B cell (primary cell): ENCODE data around the gene NCK2. TPM values are rescaled to one million over a fixed set of nuclear protein-coding genes. Genes with fewer than 3 reads are reported as not detected.

Source experiments
- ATAC-seq: fragments of 200-7000 bp; cut with Tn5 transposase; one replicate; pipeline ENCODE4 v1.10.0; 2021; ENCODE audit warnings: low read depth, mild to moderate bottlenecking, moderate number of reproducible peaks, moderate library complexity
- CTCF ChIA-PET: fragments of 350-600 bp; sonication (Branson Sonifier 250); formaldehyde crosslinking; loops from one replicate; lab custom pipeline; 2021; ENCODE audit warnings: antibody characterized with exemption, inconsistent platforms; lab: Charles Lee
- POLR2A ChIA-PET: fragments of 350-600 bp; sonication (Branson Sonifier 250); formaldehyde crosslinking; loops from one replicate; lab custom pipeline; 2021; ENCODE audit warnings: antibody characterized with exemption; lab: Charles Lee
- DNase-seq: peaks from one replicate; pipeline ENCODE4 v3.0.0; 2013
- H2AFZ ChIP-seq: 2 replicates; pipeline ENCODE4 v1.6.1; 2012; ENCODE audit warnings: mild to moderate bottlenecking, low read depth, low read length; ENCODE audit not compliant: insufficient read depth, poor library complexity, severe bottlenecking
- H3K27ac ChIP-seq, 2 donors: 1 replicate in 1 of 2; 2 replicates in 1 of 2; pipeline ENCODE4 v1.5.1; 2012 to 2013; ENCODE audit warnings: low read length in 2 of 2, mild to moderate bottlenecking in 2 of 2, moderate library complexity in 1 of 2
- H3K27me3 ChIP-seq, 4 experiments: fragments of 200-600 bp in 1 of 4; sonication (generic) in 1 of 4; replicated peaks in 1 of 4; 1 replicate in 2 of 4; 2 replicates in 2 of 4; pipeline versions ENCODE4 v1.6.1 to v1.7.0; 2013 to 2016; ENCODE audit warnings: low read length in 3 of 4, mild to moderate bottlenecking in 2 of 4, mixed read lengths in 1 of 4, moderate library complexity in 1 of 4; ENCODE audit not compliant: insufficient read depth in 4 of 4, control insufficient read depth in 3 of 4; ENCODE audit errors: control extremely low read depth in 1 of 4
- H3K36me3 ChIP-seq, 2 experiments: replicated peaks in 1 of 2; 1 replicate in 1 of 2; 2 replicates in 1 of 2; pipeline versions ENCODE4 v1.6.1 to v1.7.1; 2013; ENCODE audit warnings: low read length in 1 of 2; ENCODE audit not compliant: insufficient read depth in 2 of 2, control insufficient read depth in 1 of 2; ENCODE audit errors: control extremely low read depth in 1 of 2, extremely low read depth in 1 of 2
- H3K4me1 ChIP-seq, 2 donors: fragments of 200-600 bp in 1 of 2; sonication (generic) in 1 of 2; 1 replicate in 1 of 2; 2 replicates in 1 of 2; pipeline versions ENCODE4 v1.5.1 to v1.6.1; 2013 to 2017; ENCODE audit warnings: low read length in 2 of 2; ENCODE audit not compliant: control insufficient read depth in 2 of 2, insufficient read depth in 2 of 2
- H3K4me2 ChIP-seq: replicated peaks from 2 replicates; pipeline ENCODE3; 2012; ENCODE audit warnings: mild to moderate bottlenecking, low read depth, low read length; ENCODE audit not compliant: poor library complexity, severe bottlenecking
- H3K4me3 ChIP-seq, 5 experiments: fragments of 200-600 bp in 1 of 5; sonication (generic) in 1 of 5; 1 replicate in 3 of 5; 2 replicates in 2 of 5; pipeline versions ENCODE4 v1.5.1 to v1.7.0; 2011 to 2016; ENCODE audit warnings: low read length in 4 of 5, mild to moderate bottlenecking in 4 of 5, low read depth in 2 of 5, control low read depth in 1 of 5, moderate library complexity in 1 of 5; ENCODE audit not compliant: insufficient read depth in 1 of 5; ENCODE audit errors: control extremely low read depth in 1 of 5, extremely low read depth in 1 of 5
- H3K79me2 ChIP-seq: fragments of 200-600 bp; sonication (generic); one replicate; pipeline ENCODE4 v1.6.0; 2016; ENCODE audit warnings: low read length; ENCODE audit not compliant: control insufficient read depth, insufficient read depth
- H3K9ac ChIP-seq: fragments of 200-600 bp; sonication (generic); 2 replicates; pipeline ENCODE4 v1.6.1; 2017; ENCODE audit warnings: mild to moderate bottlenecking, low read length, moderate library complexity
- H3K9me3 ChIP-seq, 3 donors: one replicate each; pipeline versions ENCODE4 v1.6.1 to v1.7.1; 2013; ENCODE audit warnings: low read length in 2 of 3; ENCODE audit not compliant: control insufficient read depth in 2 of 3, insufficient read depth in 1 of 3; ENCODE audit errors: control extremely low read depth in 1 of 3
- H4K20me1 ChIP-seq: 2 replicates; pipeline ENCODE4 v1.6.0; 2012; ENCODE audit warnings: mild to moderate bottlenecking, low read length; ENCODE audit not compliant: insufficient read depth, control insufficient read depth, poor library complexity, severe bottlenecking
- H3K27ac Mint-ChIP-seq: one replicate; pipeline ENCODE4 v1.8.0; 2021; ENCODE audit warnings: mixed read lengths
- H3K27me3 Mint-ChIP-seq: one replicate; pipeline ENCODE4 v1.8.0; 2021; ENCODE audit warnings: mixed read lengths
- H3K4me1 Mint-ChIP-seq: one replicate; pipeline ENCODE4 v1.8.0; 2021; ENCODE audit warnings: mixed read lengths
- H3K4me3 Mint-ChIP-seq: one replicate; pipeline ENCODE4 v1.8.0; 2021; ENCODE audit warnings: mixed read lengths
- H3K9me3 Mint-ChIP-seq: one replicate; pipeline ENCODE4 v1.8.0; 2022; ENCODE audit warnings: mixed read lengths; ENCODE audit not compliant: insufficient read depth
- EZH2 ChIP-seq: IDR thresholded peaks from 2 replicates; pipeline ENCODE4 v1.6.1; 2012; ENCODE audit warnings: borderline replicate concordance, low read depth, mild to moderate bottlenecking, moderate library complexity, low read length; ENCODE audit not compliant: insufficient read depth, poor library complexity, severe bottlenecking
- WGBS: methylation state at CpG from one replicate; pipeline ENCODE4 v1.1.5; 2013; ENCODE audit warnings: missing lambda C conversion rate; ENCODE audit not compliant: insufficient coverage; 5-methylcytosine and 5-hydroxymethylcytosine counted together
- intact Hi-C: fragments of 100-400 bp; cut with micrococcal nuclease; formaldehyde crosslinking; loops from one replicate; pipeline ENCODE4 v1.10.0; 2022
- polyA plus RNA-seq: library from polyadenylated mRNA; depleted of rRNA; stranded (reverse); fragments of >200 nt; gene quantifications from 2 replicates; pipeline ENCODE4 v1.2.3, GENCODE V29; 2012
- total RNA-seq, 2 donors: library from RNA; stranded (reverse); fragments of 120-200 nt in 1 of 2; gene quantifications; 1 replicate in 1 of 2; 2 replicates in 1 of 2; pipeline versions ENCODE4 v1.2.3 to v1.2.4, GENCODE V29; 2013 to 2022
- TF ChIP-seq, protein P1 (sequence below): fragments of 200-600 bp; IDR thresholded peaks from one replicate; pipeline ENCODE4 v1.8.0; 2022; ENCODE audit warnings: antibody characterized with exemption, mild to moderate bottlenecking

NCK2 gene
- total and polyA plus RNA-seq, 2 donors (not counting 1 experiment from before 2014, with no cell fraction given): 64.2 to 72.3 TPM

DNA sequence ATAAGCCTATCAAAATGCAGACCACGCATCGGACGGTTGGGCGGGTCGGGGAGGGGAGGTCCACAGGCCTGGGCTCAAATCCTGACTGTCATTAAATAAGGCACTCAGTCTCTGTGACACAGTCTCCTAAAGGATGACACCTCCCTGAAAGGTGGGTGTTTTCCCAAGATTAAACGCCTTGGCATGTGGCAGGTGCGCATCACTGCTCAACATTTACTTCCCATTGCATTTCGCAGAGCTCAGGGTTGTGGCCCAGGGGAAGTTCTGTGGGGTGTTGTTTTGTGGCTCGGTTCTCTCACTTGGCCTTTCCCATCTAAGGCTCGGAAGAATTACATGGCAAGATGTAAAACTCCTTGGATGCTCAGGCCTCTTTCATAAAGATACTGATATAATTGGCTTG, 107.4 kb downstream of the NCK2 start:
- Histone ChIP-seq H4K20me1 (peaks cover 67% of the 10 kb centered on the region), H3K4me1 (peaks cover 14 to 25% of the 10 kb centered on the region in 2 donors), H3K9me3 (peaks cover 0 to 5% (median 0%) of the 10 kb centered on the region in 3 donors), H3K9ac (no peak overlapping the region), H3K27ac (no peak overlapping the region), H3K36me3 (peaks cover 12 to 19% of the 10 kb centered on the region in 2 experiments), H3K4me3 (no peak overlapping the region), H3K4me2 (no peak overlapping the region), H2AFZ (no peak overlapping the region), H3K27me3 (no peaks in the 10 kb centered on the region), H3K79me2 (peaks cover 95% of the 10 kb centered on the region)
- TF ChIP-seq, protein P1, sequence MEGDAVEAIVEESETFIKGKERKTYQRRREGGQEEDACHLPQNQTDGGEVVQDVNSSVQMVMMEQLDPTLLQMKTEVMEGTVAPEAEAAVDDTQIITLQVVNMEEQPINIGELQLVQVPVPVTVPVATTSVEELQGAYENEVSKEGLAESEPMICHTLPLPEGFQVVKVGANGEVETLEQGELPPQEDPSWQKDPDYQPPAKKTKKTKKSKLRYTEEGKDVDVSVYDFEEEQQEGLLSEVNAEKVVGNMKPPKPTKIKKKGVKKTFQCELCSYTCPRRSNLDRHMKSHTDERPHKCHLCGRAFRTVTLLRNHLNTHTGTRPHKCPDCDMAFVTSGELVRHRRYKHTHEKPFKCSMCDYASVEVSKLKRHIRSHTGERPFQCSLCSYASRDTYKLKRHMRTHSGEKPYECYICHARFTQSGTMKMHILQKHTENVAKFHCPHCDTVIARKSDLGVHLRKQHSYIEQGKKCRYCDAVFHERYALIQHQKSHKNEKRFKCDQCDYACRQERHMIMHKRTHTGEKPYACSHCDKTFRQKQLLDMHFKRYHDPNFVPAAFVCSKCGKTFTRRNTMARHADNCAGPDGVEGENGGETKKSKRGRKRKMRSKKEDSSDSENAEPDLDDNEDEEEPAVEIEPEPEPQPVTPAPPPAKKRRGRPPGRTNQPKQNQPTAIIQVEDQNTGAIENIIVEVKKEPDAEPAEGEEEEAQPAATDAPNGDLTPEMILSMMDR: no peak
- no peak for TF ChIP-seq EZH2
- Mint-ChIP-seq H3K27me3 (no peaks in the 10 kb centered on the region), H3K27ac (no peak overlapping the region), H3K4me1 (peaks cover 62% of the 10 kb centered on the region), H3K4me3 (no peak overlapping the region), H3K9me3 (no peaks in the 10 kb centered on the region)
- ATAC-seq (no peak), DNase-seq (no peak)
- WGBS: 97% methylated on average over 5 of the region's 10 CpGs
- intact Hi-C loops: no loop called here
- POLR2A ChIA-PET: no interaction called here
- CTCF ChIA-PET: no interaction called here

DNA sequence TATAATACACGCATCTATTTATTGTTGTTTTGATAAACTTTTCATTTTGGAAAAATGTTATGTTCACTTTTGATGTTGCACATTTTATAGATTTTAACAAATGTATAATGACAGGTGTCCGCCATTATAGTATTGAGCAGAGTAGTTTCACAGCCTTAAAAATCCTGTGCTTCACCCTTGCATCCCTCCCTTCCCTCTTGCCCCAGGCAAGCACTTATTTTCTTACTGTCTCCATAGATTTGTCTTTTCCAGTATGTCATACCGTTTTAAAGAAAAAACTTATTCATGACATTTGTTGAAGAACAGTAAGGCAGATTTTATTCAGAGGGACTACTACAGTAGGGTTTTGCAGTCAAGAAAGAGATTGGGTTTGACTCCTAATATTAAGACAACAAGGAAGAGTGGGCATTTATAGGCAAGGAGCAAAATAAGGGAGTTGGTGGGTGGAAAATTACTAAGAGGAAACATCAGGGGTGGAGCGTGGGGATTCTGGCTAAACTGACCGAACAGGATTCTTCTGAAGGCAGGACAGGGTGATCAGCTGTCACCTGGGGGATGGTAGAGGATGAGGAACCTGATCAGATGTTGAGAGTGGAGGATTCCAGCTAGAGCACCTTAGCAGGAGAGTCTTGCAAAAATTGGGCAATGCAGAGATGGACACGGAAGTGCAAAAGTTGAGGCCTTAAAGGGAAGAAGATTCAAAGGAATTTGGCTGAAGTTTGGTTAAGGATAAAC, 108.8 kb downstream of the NCK2 start:
- Mint-ChIP-seq H3K4me3 (no peak overlapping the region), H3K4me1 (peaks cover 63% of the 10 kb centered on the region), H3K27ac (no peak overlapping the region), H3K9me3 (no peaks in the 10 kb centered on the region), H3K27me3 (no peaks in the 10 kb centered on the region)
- Histone ChIP-seq H3K9ac (no peak overlapping the region), H3K36me3 (peaks cover 14 to 29% of the 10 kb centered on the region in 2 experiments), H3K27me3 (no peaks in the 10 kb centered on the region), H2AFZ (no peak overlapping the region), H3K4me3 (no peak overlapping the region), H4K20me1 (peaks cover 74% of the 10 kb centered on the region), H3K9me3 (peaks cover 0 to 5% (median 0%) of the 10 kb centered on the region in 3 donors), H3K4me2 (no peak overlapping the region), H3K79me2 (peaks cover 96% of the 10 kb centered on the region), H3K27ac (peak overlapping the region in 1 of 2 donors; percentile 54), H3K4me1 (peaks cover 21 to 25% of the 10 kb centered on the region in 2 donors)
- TF ChIP-seq, protein P1: no peak
- TF ChIP-seq EZH2: no peak
- DNase-seq (no peak), ATAC-seq (no peak)
- intact Hi-C loops: no loop called here
- POLR2A ChIA-PET: no interaction called here
- 100% methylated on average over 3 of the region's 6 CpGs for WGBS
- CTCF ChIA-PET: no interaction called here
